Measurements from ENCODE around the gene RFFL. TPM values are rescaled to one million over a fixed set of nuclear protein-coding genes. Genes with fewer than 3 reads are reported as not detected.

Gene RFFL
- total and polyA plus RNA-seq, 2 experiments from 2014 or later, result 4.2 to 9.0 TPM

DNA sequence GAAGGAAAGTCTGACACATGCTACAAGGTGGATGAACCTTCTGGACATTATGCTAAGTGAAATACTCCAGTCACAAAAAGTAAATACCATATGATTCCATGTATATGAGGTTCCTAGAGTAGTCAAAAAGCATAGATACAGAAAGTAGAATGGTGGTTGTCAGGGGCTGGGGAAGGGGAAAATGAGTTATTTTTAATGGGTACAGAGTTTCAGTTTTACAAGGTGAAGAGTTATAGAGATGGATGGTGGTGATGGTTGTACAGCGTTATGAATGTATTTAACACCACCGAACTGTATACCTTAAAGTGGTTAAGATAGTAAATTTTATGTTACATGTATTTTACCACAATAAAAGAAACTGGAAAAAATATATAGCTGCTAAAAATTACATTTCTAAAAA, 38.2 kb upstream of the RFFL start:
- H3K9ac ChIP-seq, result no peak overlapping the region
- whole genome bisulfite sequencing, 2 experiments (ENCODE audit: low coverage in 1 of 2, low lambda C conversion rate in 2 of 2, missing lambda C conversion rate in 2 of 2), result 99 to 100% methylated on average over 2 of the region's 2 CpGs

DNA sequence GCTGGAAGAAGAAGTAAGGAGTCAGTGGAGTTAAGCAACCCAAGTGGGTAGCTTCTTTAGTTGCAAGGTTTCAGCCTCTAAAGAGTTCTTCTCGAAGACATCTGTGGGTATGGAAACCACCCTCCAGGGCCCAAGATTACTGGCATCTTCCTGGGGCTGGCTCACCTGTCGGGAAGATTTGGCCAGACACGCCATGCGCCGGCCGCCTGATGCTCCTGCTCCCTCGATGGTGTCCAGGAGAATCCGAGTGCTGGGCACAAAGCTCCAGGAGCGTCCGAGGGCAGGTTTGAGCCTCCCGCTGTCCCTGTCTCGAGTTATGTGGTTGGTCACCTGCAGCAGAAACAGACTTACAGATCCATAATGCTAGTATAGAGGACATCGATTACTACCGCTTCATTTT, 37.5 kb upstream of the RFFL start:
- no peaks in the 10 kb centered on the region for H4K20me1 ChIP-seq (ENCODE audit: insufficient read depth)
- no peak overlapping the region for H3K27ac ChIP-seq
- H3K9ac ChIP-seq, result no peak overlapping the region
- no peaks in the 10 kb centered on the region for H3K9me3 ChIP-seq (ENCODE audit: low read depth)
- no peak for DNase-seq
- in situ Hi-C loops (cut with MboI), result loop anchor here (25.0 kb wide), 2 partner anchors 564 to 689 kb away; no protein-coding TSS in a partner anchor
- no peaks in the 10 kb centered on the region for H3K79me2 ChIP-seq (ENCODE audit: insufficient read depth)
- peaks cover 3% of the 10 kb centered on the region; the same call in 1 of the 2 replicates for H3K36me3 ChIP-seq (ENCODE audit: low read depth)
- H3K4me3 ChIP-seq, result no peak overlapping the region
- no peaks in the 10 kb centered on the region for H3K4me1 ChIP-seq (ENCODE audit: insufficient read depth)
- no peaks in the 10 kb centered on the region for H3K27me3 ChIP-seq (replicated peaks; ENCODE audit: insufficient read depth)
- no peak overlapping the region for H2AFZ ChIP-seq
- 97% methylated on average over 14 of the region's 14 CpGs for WGBS, 2 experiments (ENCODE audit: low coverage in 1 of 2, low lambda C conversion rate in 2 of 2, missing lambda C conversion rate in 2 of 2)
- no peak overlapping the region for H3K4me2 ChIP-seq (ENCODE audit: unreplicated experiment)
- no peaks in the 10 kb centered on the region for H3K9me2 ChIP-seq (ENCODE audit: insufficient read depth)
- TF ChIP-seq EZH2 (IDR thresholded peaks at IDR 0.05; ENCODE audit: insufficient read depth, poor library complexity, severe bottlenecking) (no peak), EZH2phosphoT487 (IDR thresholded peaks at IDR 0.05; ENCODE audit: insufficient read depth, low read depth) (no peak)
- no peaks in the 10 kb centered on the region for H3F3A ChIP-seq (ENCODE audit: insufficient read depth)

More for the DNA sequence above, 38.2 kb upstream of the RFFL start:
- no peak overlapping the region for H2AFZ ChIP-seq
- no peaks in the 10 kb centered on the region for H3K9me3 ChIP-seq (ENCODE audit: low read depth)
- DNase-seq, result no peak
- H3K4me2 ChIP-seq (ENCODE audit: unreplicated experiment), result no peak overlapping the region
- H3K79me2 ChIP-seq (ENCODE audit: insufficient read depth), result no peaks in the 10 kb centered on the region
- no peaks in the 10 kb centered on the region for H3K4me1 ChIP-seq (ENCODE audit: insufficient read depth)
- H3K36me3 ChIP-seq (ENCODE audit: low read depth), result peaks cover 3% of the 10 kb centered on the region; the same call in 1 of the 2 replicates
- TF ChIP-seq EZH2phosphoT487 (IDR thresholded peaks at IDR 0.05; ENCODE audit: insufficient read depth, low read depth), result no peak
- no peak for TF ChIP-seq EZH2 (IDR thresholded peaks at IDR 0.05; ENCODE audit: insufficient read depth, poor library complexity, severe bottlenecking)
- in situ Hi-C loops (cut with MboI), result loop anchor here (25.0 kb wide), 2 partner anchors 564 to 689 kb away; no protein-coding TSS in a partner anchor
- no peaks in the 10 kb centered on the region for H3K9me2 ChIP-seq (ENCODE audit: insufficient read depth)
- H3K27me3 ChIP-seq (replicated peaks; ENCODE audit: insufficient read depth), result no peaks in the 10 kb centered on the region
- H3F3A ChIP-seq (ENCODE audit: insufficient read depth), result no peaks in the 10 kb centered on the region
- no peak overlapping the region for H3K27ac ChIP-seq
- H3K4me3 ChIP-seq, result no peak overlapping the region
- no peaks in the 10 kb centered on the region for H4K20me1 ChIP-seq (ENCODE audit: insufficient read depth)

DNA sequence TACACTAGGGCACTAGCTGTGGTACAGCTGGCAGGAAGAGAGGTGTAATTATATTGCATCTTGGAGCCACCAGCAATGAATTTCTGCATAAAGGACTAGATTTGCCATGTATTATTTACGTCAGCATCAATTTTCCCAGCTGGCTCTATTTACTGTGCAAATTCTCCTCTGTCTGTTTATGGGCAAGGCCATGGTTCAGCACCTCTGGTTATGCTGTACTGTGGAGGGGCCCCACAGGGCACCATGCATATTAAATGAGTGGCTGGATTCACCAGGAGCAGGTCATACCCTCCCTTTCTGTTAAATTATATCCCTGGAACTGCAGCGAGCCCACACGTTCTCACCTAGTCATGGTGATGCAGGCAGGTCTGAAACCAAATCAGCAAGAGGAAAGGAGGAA, 36.4 kb upstream of the RFFL start:
- Histone ChIP-seq H2AFZ (no peak overlapping the region), H3K4me2 (ENCODE audit: unreplicated experiment) (no peak overlapping the region), H3K79me2 (ENCODE audit: insufficient read depth) (no peaks in the 10 kb centered on the region), H3K27me3 (replicated peaks; ENCODE audit: insufficient read depth) (no peaks in the 10 kb centered on the region), H3F3A (ENCODE audit: insufficient read depth) (0 out of 2 replicates have a peak, but pooled peaks cover 9% of the 10 kb centered on the region), H3K36me3 (ENCODE audit: low read depth) (no peaks in the 10 kb centered on the region; the same call in 1 of the 2 replicates), H3K9me2 (ENCODE audit: insufficient read depth) (no peaks in the 10 kb centered on the region), H3K9me3 (ENCODE audit: low read depth) (no peaks in the 10 kb centered on the region), H4K20me1 (ENCODE audit: insufficient read depth) (no peaks in the 10 kb centered on the region), H3K9ac (no peak overlapping the region), H3K27ac (no peak overlapping the region), H3K4me3 (no peak overlapping the region), H3K4me1 (ENCODE audit: insufficient read depth) (0 out of 2 replicates have a peak, but pooled peaks cover 5% of the 10 kb centered on the region)
- WGBS, 2 experiments (ENCODE audit: low coverage in 1 of 2, low lambda C conversion rate in 2 of 2, missing lambda C conversion rate in 2 of 2), result 76 to 79% methylated on average over 3 of the region's 3 CpGs
- DNase-seq, result no peak
- no peak for TF ChIP-seq EZH2phosphoT487 (IDR thresholded peaks at IDR 0.05; ENCODE audit: insufficient read depth, low read depth)
- no peak for TF ChIP-seq EZH2 (IDR thresholded peaks at IDR 0.05; ENCODE audit: insufficient read depth, poor library complexity, severe bottlenecking)
- in situ Hi-C loops (cut with MboI), result loop anchor here (25.0 kb wide), 3 partner anchors 563 to 1412 kb away; no protein-coding TSS in a partner anchor

DNA sequence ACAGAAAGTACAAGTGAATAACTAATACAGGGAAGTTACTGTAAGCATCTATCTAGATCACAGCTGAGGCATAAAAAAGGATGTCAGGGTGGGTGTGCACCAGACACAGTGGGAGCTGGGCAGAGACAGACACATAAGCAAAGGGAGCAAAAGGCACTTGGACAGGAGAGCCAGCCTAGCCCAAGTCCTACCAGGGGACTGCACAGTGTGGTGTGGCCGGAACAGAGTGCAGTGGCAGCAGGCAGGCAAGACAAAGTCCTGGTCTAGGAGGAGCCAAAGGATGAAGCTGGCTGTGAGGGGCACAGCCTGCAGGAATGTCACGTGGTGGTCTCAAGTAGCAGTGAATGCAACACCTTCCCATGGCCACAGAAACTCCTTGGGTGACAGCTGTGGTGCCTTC, 34.3 kb upstream of the RFFL start:
- Histone ChIP-seq H3K4me1 (ENCODE audit: insufficient read depth) (peaks cover 9% of the 10 kb centered on the region; the same call in 1 of the 2 replicates), H3F3A (ENCODE audit: insufficient read depth) (peaks cover 15% of the 10 kb centered on the region; the same call in 1 of the 2 replicates), H2AFZ (no peak overlapping the region), H3K4me3 (no peak overlapping the region), H3K79me2 (ENCODE audit: insufficient read depth) (no peaks in the 10 kb centered on the region), H3K36me3 (ENCODE audit: low read depth) (no peaks in the 10 kb centered on the region; the same call in 1 of the 2 replicates), H3K27me3 (replicated peaks; ENCODE audit: insufficient read depth) (no peaks in the 10 kb centered on the region), H3K4me2 (ENCODE audit: unreplicated experiment) (no peak overlapping the region), H3K9me3 (ENCODE audit: low read depth) (no peaks in the 10 kb centered on the region), H3K27ac (no peak overlapping the region), H3K9ac (no peak overlapping the region), H3K9me2 (ENCODE audit: insufficient read depth) (no peaks in the 10 kb centered on the region), H4K20me1 (ENCODE audit: insufficient read depth) (no peaks in the 10 kb centered on the region)
- DNase-seq, result no peak
- in situ Hi-C loops (cut with MboI), result loop anchor here (25.0 kb wide), 1 partner anchor 1415 kb away; no protein-coding TSS in a partner anchor
- whole genome bisulfite sequencing, 2 experiments (ENCODE audit: low coverage in 1 of 2, low lambda C conversion rate in 2 of 2, missing lambda C conversion rate in 2 of 2), result 79 to 82% methylated on average over 2 of the region's 2 CpGs
- TF ChIP-seq EZH2phosphoT487 (IDR thresholded peaks at IDR 0.05; ENCODE audit: insufficient read depth, low read depth) (no peak), EZH2 (IDR thresholded peaks at IDR 0.05; ENCODE audit: insufficient read depth, poor library complexity, severe bottlenecking) (no peak)
